ENCODE data around the gene GUCY1A2.

DNA sequence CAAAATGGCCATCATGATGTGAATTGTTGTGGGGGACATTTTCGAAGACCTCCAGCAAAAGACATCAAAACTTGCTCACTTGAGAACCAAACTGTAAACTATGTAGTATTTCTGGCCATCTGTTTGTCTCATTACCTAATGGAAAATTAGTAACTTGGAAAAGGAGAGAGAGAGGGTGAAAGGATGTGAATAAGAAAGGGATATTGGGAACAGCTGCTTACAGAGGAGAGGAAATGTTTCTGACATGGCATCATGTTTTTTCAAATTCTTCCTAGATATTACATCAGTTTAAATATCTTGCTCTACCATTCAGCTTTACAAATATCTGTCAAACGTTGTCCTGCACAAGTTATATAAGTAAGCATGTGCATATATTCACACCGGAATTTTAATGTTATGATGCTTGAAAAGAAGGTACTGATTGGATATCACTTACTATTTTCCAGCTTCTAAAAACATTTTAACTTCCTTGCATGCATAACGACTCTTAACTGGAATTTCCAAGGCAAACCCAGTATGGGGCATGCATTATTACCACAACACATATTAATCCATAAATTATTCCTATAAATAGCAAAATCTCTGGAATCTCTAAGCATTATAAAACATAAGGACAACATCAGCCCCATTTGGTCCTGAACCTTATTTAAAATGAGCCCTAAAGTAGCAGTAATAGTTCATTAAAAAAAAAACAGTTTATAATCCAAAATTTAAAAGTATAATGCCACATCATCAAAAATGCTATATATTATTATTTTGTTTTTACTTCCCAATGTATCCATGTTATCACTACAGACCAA lies 20.0 kb downstream of the GUCY1A2 start:
- TF ChIP-seq CTCF (IDR thresholded peaks at IDR 0.05) = no peak
- TF ChIP-seq EP300 (IDR thresholded peaks at IDR 0.05) = no peak
